Caki2 (cell line): ENCODE data around the gene KCNK13. TPM values are rescaled to one million over a fixed set of nuclear protein-coding genes. Genes with fewer than 3 reads are reported as not detected.

Experiments used
- DNase-seq: peaks from one replicate; pipeline ENCODE4 v3.0.0-alpha.2; 2015; ENCODE audit warnings: low read depth
- in situ Hi-C: cut with HindIII; loops from 2 replicates; pipeline ENCODE4 v1.10.0; 2016; ENCODE audit warnings: low sequenced_read_pairs, low pct_unique_long_range_greater_than_20kb, mixed read lengths
- total RNA-seq: library from RNA; depleted of rRNA; stranded (reverse); fragments of >200 nt; shearing (Covaris generic); gene quantifications from 2 replicates; pipeline ENCODE4 v1.2.3, GENCODE V29; 2014; ENCODE audit warnings: low replicate concordance

KCNK13 gene
- total RNA-seq, 1 experiment from 2014 or later: 0.95 TPM

DNA sequence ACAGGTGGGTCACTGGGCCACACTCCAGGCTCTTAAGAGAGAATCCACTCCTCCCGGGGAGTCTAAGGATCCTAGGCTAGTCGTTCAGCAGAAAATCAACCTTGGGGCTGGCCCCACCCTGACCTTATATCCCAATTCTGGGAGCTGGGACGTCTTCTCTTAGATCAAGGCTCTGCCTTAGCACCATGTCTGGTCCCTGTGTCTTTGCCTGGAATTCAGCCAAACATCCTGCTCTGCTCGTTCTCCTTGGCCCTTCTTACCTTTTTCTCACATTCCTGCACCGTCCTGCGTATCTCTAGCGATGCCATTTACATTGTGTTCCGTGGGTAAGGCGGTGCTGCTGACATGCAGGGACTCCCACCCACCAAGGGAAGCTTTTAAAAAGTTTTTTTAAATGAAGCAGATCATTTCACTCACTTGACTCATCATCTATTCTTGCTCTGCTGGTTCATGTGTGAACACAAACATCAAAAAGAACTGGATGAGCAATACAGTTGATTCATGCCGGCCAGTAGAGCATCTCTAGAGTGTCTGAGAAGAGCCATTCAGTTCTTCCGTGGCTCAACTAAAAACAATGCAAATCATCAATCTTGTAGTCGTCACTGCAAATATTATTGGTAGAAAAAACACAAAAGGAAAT is 50.2 kb downstream of the KCNK13 start:
- peak; percentile 40 for DNase-seq
- in situ Hi-C loops: no loop called here

GRCh38 chr14:90114554-90114953 is 52.8 kb downstream of the KCNK13 start:
- in situ Hi-C loops: no loop called here
- no peak for DNase-seq

DNA sequence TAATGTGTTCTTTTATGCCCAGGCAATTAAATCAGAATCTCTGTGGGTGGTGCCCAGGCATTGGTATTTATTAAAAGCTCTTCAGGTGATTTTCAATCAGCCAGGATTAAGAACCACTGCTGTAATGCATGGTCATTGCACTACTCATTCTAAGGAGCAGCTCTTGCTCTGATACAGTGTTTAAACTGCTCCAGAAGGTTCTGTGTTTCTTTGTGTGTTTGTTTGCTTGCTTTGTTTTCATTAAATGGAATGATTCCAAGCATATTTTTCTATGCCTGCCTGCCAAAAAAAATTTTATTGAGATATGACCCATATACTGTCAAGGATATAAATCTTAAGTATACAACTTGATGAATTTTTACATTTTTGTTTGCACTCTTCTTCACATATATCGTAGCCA is 54.0 kb downstream of the KCNK13 start:
- no peak for DNase-seq
- in situ Hi-C loops: no loop called here

DNA sequence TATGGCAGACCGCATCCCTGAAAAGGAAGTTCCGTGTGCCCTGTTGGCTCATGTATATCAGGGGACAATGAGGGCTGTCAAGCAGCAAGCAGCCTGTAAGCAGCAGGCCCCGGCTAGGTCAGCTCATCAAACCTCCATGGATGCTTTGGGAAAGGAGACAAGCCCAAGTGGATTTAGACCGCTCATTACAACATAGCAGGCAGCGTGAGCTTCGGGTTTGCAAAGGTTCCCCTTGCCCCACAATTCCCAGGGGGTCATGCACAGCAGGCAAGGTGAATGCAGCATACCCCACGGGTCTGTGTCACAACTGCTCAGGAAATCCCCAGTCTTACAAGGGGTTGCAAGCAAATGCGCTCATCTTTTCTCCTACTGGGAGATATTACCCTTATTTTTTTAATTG is 54.6 kb downstream of the KCNK13 start:
- in situ Hi-C loops: no loop called here
- no peak for DNase-seq

DNA sequence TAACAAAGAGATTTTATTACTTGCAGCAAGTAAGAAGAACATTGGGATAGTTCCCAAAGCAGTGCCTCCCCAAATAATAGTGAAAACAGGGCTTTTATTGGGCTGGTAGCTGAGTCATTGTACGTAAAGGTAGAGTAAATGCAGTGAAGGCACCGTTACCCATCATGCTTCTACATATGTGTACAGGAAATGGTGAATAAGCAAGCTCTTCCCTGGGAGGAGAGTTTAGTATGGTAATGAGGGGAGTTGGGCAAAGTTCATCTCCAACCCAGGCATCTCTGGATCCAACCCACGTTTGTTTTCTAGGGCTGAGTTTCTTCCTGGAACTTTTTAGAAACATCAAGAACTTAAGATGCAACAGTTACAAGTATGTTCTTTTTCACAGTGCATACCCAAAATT is 56.2 kb downstream of the KCNK13 start:
- DNase-seq: no peak
- in situ Hi-C loops: no loop called here

DNA sequence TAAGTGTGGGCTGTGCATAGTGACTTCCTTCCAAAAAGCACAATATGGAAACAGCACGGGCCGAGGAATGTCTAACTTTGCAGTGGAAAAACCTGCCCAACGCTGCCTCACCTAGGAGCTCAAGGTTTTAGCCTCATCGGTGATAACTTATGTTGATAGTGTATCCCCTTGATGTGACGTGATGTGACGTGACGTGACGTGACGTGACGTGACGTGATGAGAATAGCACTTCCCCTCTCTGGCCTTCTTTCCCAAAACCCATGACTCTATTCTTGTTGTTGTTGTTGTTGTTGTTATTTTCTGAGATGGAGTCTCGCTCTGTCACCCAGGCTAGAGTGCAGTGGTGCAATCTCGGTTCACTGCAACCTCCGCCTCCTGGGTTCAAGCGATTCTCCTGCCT is 64.5 kb downstream of the KCNK13 start:
- in situ Hi-C loops: no loop called here
- DNase-seq: no peak

DNA sequence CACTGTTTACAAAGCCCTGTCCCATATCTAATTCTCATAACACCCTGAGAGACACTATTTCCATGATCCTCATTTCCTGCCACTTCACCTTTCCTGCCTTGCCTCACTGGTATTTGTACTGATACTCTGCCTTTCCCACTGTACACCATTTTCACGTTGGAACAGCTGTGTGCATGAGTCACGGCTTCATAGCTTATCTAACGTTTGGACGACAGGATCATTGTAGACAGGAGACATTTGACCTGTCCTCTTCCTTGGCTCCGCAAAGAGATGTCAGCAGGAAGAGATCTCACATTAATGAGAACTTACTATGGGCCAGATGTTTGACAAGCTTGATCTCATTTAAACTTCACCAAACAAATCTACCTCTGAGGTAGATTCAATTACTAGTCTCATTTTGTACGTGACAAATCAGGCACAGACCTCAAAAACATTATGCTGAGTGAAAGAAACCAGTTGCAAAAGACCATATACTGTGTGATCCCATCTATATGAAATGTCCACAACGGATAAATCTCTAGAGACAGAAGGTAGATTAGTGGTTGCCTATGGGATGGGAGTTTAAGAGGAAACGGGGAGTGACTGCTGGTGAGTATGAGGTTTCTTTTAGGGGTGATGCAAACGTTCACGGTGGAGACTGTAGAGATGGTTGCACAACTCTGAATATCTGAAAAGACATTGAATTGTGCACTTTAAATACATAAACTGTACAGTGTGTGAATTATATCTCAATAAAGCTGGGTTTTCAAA is 71.2 kb downstream of the KCNK13 start:
- in situ Hi-C loops: no loop called here
- DNase-seq: no peak

- no peak for DNase-seq
- in situ Hi-C loops: no loop called here
Measured at GRCh38 chr14:90136904-90137303, 75.1 kb downstream of the KCNK13 start.

- in situ Hi-C loops: no loop called here
- DNase-seq: no peak
Measured at GRCh38 chr14:90137807-90138206, 76.0 kb downstream of the KCNK13 start.

DNA sequence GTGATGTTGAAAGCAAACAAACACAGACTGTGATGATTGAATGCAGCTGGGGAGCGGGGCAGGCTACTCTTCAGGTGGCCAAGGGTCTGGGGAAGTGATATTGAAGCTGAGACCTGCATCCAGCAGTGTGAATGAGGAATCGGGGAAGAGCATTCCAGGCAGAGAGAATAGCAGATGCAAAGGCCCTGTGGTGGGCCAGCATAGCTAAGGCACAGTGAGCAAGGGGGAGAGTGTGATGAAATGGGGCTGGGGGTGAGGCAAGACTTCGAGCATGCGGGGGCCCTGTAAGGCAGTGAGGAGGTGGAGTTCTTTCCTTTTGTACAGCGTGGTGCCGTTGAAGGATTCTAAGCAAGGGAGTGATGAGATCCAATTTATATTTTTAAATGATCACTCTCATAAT is 77.4 kb downstream of the KCNK13 start:
- no peak for DNase-seq
- in situ Hi-C loops: no loop called here

DNA sequence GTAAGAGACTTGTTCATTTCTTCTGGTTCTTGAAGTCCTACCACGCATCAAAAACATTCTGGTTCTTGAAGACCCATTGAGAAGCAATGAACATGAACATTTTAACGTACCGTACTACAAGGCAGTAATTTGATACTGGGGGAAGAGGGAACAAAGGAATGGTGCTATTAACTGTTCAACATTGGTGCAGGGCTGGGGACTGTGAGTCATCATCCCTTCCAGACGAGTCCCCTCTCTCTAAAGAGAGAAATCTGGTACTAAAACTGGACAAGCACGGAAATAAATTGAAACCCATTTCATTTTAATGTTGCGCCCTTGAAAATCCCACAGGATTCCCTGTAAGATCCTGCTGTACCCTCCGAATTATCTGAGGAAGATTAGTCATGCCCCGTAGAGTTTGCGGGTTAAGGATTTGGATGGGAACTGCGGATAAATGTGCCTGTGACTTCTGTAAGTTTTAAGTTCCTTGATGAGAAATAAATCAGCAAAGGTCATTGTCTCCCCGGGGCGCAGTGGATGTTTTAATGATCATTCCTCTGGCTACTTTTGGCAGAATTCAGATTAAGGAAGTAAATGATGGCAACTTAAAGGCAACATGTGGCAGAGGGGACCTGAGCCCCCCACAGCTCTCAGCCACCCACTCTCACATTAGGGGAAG is 78.6 kb downstream of the KCNK13 start:
- in situ Hi-C loops: no loop called here
- DNase-seq: no peak

DNA sequence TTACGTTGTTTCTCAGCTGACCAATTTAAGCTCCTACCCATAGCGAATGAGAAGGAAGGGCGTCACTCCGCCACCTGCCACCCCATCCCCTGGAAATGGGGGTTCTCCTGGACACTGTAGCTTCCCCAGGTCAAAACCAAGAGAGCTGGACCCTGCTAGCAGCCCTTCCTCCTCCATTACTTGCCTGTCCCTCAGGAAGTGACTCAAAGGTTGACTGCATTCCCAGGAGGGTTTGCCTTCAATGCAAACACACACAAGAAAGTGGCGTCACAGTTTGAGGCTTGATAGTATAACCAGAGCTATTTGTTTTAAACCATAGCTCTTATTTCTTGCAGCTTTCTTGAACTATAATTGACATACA is 79.1 kb downstream of the KCNK13 start:
- in situ Hi-C loops: no loop called here
- DNase-seq: no peak

DNA sequence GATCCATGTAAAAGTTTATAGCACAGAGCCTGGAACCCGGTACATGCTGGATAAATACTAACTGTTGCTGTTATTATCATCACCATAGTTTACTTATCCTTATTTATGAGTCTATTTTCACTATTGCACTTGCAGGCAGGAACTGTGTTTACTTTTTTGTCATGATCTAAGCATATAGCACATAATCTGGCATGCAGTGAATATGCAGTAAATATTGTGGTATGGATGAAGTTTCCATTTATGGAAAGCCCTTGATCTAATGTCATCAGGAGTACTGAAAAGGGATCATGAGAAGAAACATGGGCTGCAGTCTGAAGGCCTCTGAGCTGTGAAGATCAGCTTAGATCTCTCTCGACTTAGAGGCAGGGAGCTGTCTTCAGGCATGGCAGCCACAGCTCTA is 91.6 kb downstream of the KCNK13 start:
- in situ Hi-C loops: no loop called here

DNA sequence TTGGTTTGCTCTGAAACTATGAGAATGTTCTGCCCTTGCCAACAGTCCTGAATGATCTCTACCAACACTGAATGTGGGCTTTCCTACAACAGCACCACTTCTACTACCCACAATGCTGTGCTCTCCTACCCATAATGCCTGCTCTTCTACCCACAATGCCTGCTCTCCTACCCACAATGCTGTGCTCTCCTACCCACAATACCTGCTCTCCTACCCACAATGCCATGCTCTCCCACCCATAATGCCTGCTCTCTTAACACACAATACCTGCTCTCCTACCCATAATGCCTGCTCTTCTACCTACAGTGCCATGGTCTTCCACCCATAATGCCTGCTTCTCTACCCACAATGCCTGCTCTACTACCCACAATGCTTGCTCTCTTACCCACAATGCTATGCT is 92.3 kb downstream of the KCNK13 start:
- in situ Hi-C loops: no loop called here
- no peak for DNase-seq

More for the DNA sequence above, 91.6 kb downstream of the KCNK13 start:
- no peak for DNase-seq

- no peak for DNase-seq
- in situ Hi-C loops: no loop called here
Measured at GRCh38 chr14:90159146-90159545, 97.4 kb downstream of the KCNK13 start.

DNA sequence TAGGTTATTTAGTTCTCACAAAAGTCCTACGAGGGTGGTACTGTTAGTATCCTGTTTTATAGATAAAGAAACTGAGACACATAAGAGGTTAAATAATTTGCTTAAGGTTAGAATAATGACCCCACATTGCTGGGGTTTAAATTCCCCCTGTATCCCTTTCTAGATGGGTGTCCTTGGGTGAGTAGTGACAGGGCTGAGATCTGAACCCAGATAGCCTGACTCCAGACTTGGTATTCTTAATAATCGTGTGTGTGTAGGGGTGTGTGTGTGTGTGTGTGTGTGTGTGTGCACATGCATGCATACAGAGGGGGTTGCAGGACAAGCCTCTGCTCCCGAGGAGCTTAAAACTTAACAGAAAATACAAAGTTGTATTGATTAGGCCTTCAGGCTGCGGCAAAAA is 97.9 kb downstream of the KCNK13 start:
- in situ Hi-C loops: no loop called here
- no peak for DNase-seq

DNA sequence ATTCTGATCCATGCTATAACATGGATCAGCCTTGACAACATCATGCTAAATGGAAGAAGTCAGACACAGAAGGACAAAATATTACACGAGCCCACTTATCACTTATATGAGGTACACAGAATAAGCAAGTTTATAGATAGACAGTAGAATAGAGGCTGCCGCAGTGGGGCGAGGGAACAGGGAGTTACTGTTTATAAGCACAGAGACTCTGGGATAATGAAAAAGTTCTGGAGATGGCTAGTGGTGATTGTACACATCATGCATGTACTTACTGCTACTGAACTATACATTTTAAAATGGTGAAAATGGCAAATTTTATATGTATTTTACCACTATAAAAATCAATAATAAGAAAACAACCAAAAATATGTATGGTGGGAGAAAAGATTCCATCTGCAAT is 99.3 kb downstream of the KCNK13 start:
- no peak for DNase-seq
- in situ Hi-C loops: no loop called here

GRCh38 chr14:90168425-90169105 is 106.8 kb downstream of the KCNK13 start:
- DNase-seq: no peak
- in situ Hi-C loops: no loop called here

DNA sequence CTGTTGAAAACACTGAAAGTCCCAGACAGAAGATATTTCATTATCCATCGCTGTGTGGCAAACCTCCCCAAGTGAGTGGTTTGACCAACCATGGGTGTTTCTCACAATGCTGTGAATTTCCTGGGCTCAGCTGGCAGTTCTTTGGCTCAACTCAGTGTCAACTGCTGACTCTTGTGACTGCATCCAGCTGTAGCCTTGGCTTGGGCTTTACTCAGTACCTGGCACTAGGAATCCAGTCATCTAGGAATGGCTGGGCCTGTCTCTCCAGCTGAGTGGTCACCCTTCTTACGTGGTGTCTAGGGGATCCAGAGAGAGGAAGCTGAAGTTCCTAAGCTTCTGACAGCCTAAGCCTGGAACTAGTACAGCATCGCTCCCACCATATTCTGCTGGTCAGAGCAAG is 113.8 kb downstream of the KCNK13 start:
- DNase-seq: no peak
- in situ Hi-C loops: no loop called here
